SK-N-SH (cell line): ENCODE results near the gene ASXL2. TPM values are rescaled to one million over a fixed set of nuclear protein-coding genes. Genes with fewer than 3 reads are reported as not detected.
A peak's percentile ranks its signal among the peaks of the same experiment; 100 is the strongest.

Source experiments
- CTCF ChIA-PET: fragments of 300-600, 350-600 bp; formaldehyde crosslinking; extraction: SDS; loops from one replicate; lab custom pipeline; 2021; lab: Yijun Ruan, JAX
- POLR2A ChIA-PET: fragments of 350-600 bp; sonication (Branson Sonifier 250); formaldehyde crosslinking; extraction: SDS; loops from one replicate; lab custom pipeline; 2020; ENCODE audit warnings: antibody characterized with exemption, inconsistent platforms; lab: Yijun Ruan, JAX
- DNase-seq: peaks from one replicate; pipeline ENCODE4 v3.0.0; 2012
- H2AFZ ChIP-seq: fragments of 200-600 bp; sonication (generic); 2 replicates; pipeline ENCODE4 v1.8.1; 2016; ENCODE audit warnings: antibody characterized with exemption, mild to moderate bottlenecking, low read depth
- H3F3A ChIP-seq: fragments of 200-600 bp; sonication (generic); replicated peaks from 2 replicates; pipeline ENCODE3; 2016; ENCODE audit warnings: antibody characterized with exemption, mild to moderate bottlenecking; ENCODE audit not compliant: insufficient read depth
- H3K27ac ChIP-seq, 2 experiments: fragments of 200-500 bp in 1 of 2; fragments of 200-600 bp in 1 of 2; sonication (Bioruptor generic) in 1 of 2; sonication (generic), shearing (Covaris generic) in 1 of 2; 2 replicates each; pipeline versions ENCODE4 v1.5.1 to v1.6.1; 2014 to 2016; ENCODE audit warnings: low read depth in 2 of 2, inconsistent platforms in 1 of 2, low read length in 1 of 2, mild to moderate bottlenecking in 1 of 2, mixed read lengths in 1 of 2
- H3K27me3 ChIP-seq: fragments of 200-600 bp; sonication (generic), shearing (Covaris generic); 2 replicates; pipeline ENCODE4 v1.6.1; 2016; ENCODE audit warnings: mixed run types; ENCODE audit not compliant: insufficient read depth
- H3K36me3 ChIP-seq, 2 experiments: fragments of 200-500 bp in 1 of 2; fragments of 200-600 bp in 1 of 2; sonication (Bioruptor generic) in 1 of 2; sonication (generic) in 1 of 2; replicated peaks in 1 of 2; 2 replicates each; pipeline versions ENCODE3 to v1.5.1; 2014 to 2016; ENCODE audit warnings: low read length in 1 of 2, mild to moderate bottlenecking in 1 of 2; ENCODE audit not compliant: insufficient read depth in 2 of 2, control insufficient read depth in 1 of 2
- H3K4me1 ChIP-seq, 2 experiments: fragments of 200-500 bp in 1 of 2; fragments of 200-600 bp in 1 of 2; sonication (Bioruptor generic) in 1 of 2; sonication (generic), shearing (Covaris generic) in 1 of 2; 2 replicates each; pipeline versions ENCODE4 v1.5.1 to v1.6.1; 2014 to 2016; ENCODE audit warnings: low read depth in 1 of 2, low read length in 1 of 2, mixed run types in 1 of 2; ENCODE audit not compliant: insufficient read depth in 2 of 2, control insufficient read depth in 1 of 2
- H3K4me2 ChIP-seq: fragments of 200-600 bp; sonication (generic), shearing (Covaris generic); 2 replicates; pipeline ENCODE4 v1.6.1; 2017; ENCODE audit warnings: mixed run types
- H3K4me3 ChIP-seq, 2 experiments: fragments of 200-500 bp in 1 of 2; fragments of 200-600 bp in 1 of 2; sonication (Bioruptor generic) in 1 of 2; sonication (generic), shearing (Covaris generic) in 1 of 2; 2 replicates each; pipeline versions ENCODE4 v1.5.1 to v1.8.1; 2014 to 2016; ENCODE audit warnings: low read depth in 2 of 2, inconsistent platforms in 1 of 2, low read length in 1 of 2, mild to moderate bottlenecking in 1 of 2, mixed read lengths in 1 of 2, moderate library complexity in 1 of 2
- H3K79me2 ChIP-seq: fragments of 200-600 bp; sonication (generic); 2 replicates; pipeline ENCODE4 v1.8.1; 2017; ENCODE audit warnings: mild to moderate bottlenecking; ENCODE audit not compliant: insufficient read depth
- H3K9ac ChIP-seq: fragments of 200-600 bp; sonication (generic); 2 replicates; pipeline ENCODE4 v1.6.1; 2017; ENCODE audit warnings: mixed run types
- H3K9me2 ChIP-seq: fragments of 200-600 bp; sonication (generic); 2 replicates; pipeline ENCODE4 v1.6.1; 2017; ENCODE audit warnings: mixed run types
- H3K9me3 ChIP-seq: fragments of 200-600 bp; sonication (generic); 2 replicates; pipeline ENCODE4 v1.6.1; 2017; ENCODE audit warnings: mixed run types, mild to moderate bottlenecking, moderate library complexity
- H4K20me1 ChIP-seq: fragments of 200-600 bp; sonication (generic); 2 replicates; pipeline ENCODE4 v1.6.1; 2017; ENCODE audit warnings: mild to moderate bottlenecking, mixed run types; ENCODE audit not compliant: insufficient read depth
- CHD2 ChIP-seq: fragments of 150-350 bp; IDR thresholded peaks from 2 replicates; pipeline ENCODE4 v1.6.1; 2018; ENCODE audit warnings: low read length; ENCODE audit not compliant: partially characterized antibody
- EZH2phosphoT487 ChIP-seq: fragments of 200-600 bp; sonication (generic); IDR thresholded peaks from 2 replicates; pipeline ENCODE4 v1.6.1; 2017; ENCODE audit warnings: low read depth, mixed run types, mild to moderate bottlenecking, antibody characterized with exemption, moderate library complexity, borderline replicate concordance
- FOXJ3 ChIP-seq: sonication (generic); formaldehyde crosslinking; IDR thresholded peaks from 2 replicates; pipeline ENCODE4 v1.5.1; 2020; ENCODE audit warnings: mild to moderate bottlenecking, missing genetic modification reagents
- FOXM1 ChIP-seq: IDR thresholded peaks from 2 replicates; pipeline ENCODE4 v1.4.0; 2012; ENCODE audit warnings: low read depth, mild to moderate bottlenecking
- GABPA ChIP-seq: IDR thresholded peaks from 2 replicates; pipeline ENCODE4 v1.4.0; 2012; ENCODE audit warnings: low read depth, mild to moderate bottlenecking
- GATA2 ChIP-seq: sonication (generic); formaldehyde crosslinking; IDR thresholded peaks from 2 replicates; pipeline ENCODE4 v1.5.0; 2020; ENCODE audit warnings: mild to moderate bottlenecking, missing genetic modification reagents
- IRF3 ChIP-seq: fragments of 150-350 bp; IDR thresholded peaks from 2 replicates; pipeline ENCODE4 v1.6.1; 2016; ENCODE audit warnings: mild to moderate bottlenecking, low read depth, low read length
- MXI1 ChIP-seq: IDR thresholded peaks from 2 replicates; pipeline ENCODE4 v1.6.1; 2012; ENCODE audit warnings: mild to moderate bottlenecking, low read depth, low read length, improper control_type of control experiment
- NFIC ChIP-seq: IDR thresholded peaks from 2 replicates; pipeline ENCODE4 v1.4.0; 2012; ENCODE audit warnings: borderline replicate concordance
- RAD21 ChIP-seq: IDR thresholded peaks from 2 replicates; pipeline ENCODE4 v1.6.1; 2012; ENCODE audit warnings: mild to moderate bottlenecking, low read length
- RCOR1 ChIP-seq: fragments of 150-350 bp; IDR thresholded peaks from 2 replicates; pipeline ENCODE4 v1.6.1; 2017; ENCODE audit warnings: antibody characterized with exemption, low read length
- RXRA ChIP-seq: IDR thresholded peaks from 2 replicates; pipeline ENCODE4 v1.4.0; 2012; ENCODE audit warnings: low read depth, mild to moderate bottlenecking, borderline replicate concordance
- TAF1 ChIP-seq: IDR thresholded peaks from 2 replicates; pipeline ENCODE4 v1.6.1; 2012; ENCODE audit warnings: low read depth, mild to moderate bottlenecking, low read length, moderate library complexity, borderline replicate concordance
- TCF12 ChIP-seq: IDR thresholded peaks from 2 replicates; pipeline ENCODE4 v1.4.0; 2012
- YY1 ChIP-seq: IDR thresholded peaks from 2 replicates; pipeline ENCODE4 v1.4.0; 2012; ENCODE audit warnings: low read depth, mild to moderate bottlenecking
- WGBS: methylation state at CpG from one replicate; pipeline ENCODE4 v1.1.6; 2017; ENCODE audit warnings: low lambda C conversion rate; 5-methylcytosine and 5-hydroxymethylcytosine counted together
- polyA plus RNA-seq, 3 experiments: library from polyadenylated mRNA; depleted of rRNA; stranded (reverse); fragments of >200 nt; gene quantifications; 2 replicates each; pipeline ENCODE4 v1.2.3, GENCODE V29; 2012
- TF ChIP-seq, protein P1 (sequence below): IDR thresholded peaks from 2 replicates; pipeline ENCODE4 v1.4.0; 2012; ENCODE audit warnings: low read depth
- TF ChIP-seq, protein P2 (sequence below): fragments of 150-350 bp; IDR thresholded peaks from 2 replicates; pipeline ENCODE4 v1.6.1; 2017; ENCODE audit warnings: antibody characterized with exemption, low read length, low read depth, borderline replicate concordance
- TF ChIP-seq, protein P3 (sequence below): IDR thresholded peaks from 2 replicates; pipeline ENCODE4; 2012
- TF ChIP-seq, protein P4 (sequence below): fragments of 200-600 bp; sonication (generic); IDR thresholded peaks from 2 replicates; pipeline ENCODE4 v1.6.1; 2017; ENCODE audit warnings: antibody characterized with exemption, mild to moderate bottlenecking, moderate library complexity

The ASXL2 gene
- polyA plus RNA-seq, 1 of the 3 experiments (the other 2 are of a cell fraction) = 4.8 TPM

- WGBS = 94% methylated on average over 2 of the region's 2 CpGs
- CTCF ChIA-PET = interaction anchor here (0.6 to 9.5 kb wide), 8 partner anchors 12 to 549 kb away, joined by 3 to 90 read pairs (median 3); no protein-coding TSS in a partner anchor
- H3K79me2 ChIP-seq = peaks cover 57% of the 10 kb centered on the region
- peaks cover 5 to 26% of the 10 kb centered on the region in 2 experiments for H3K36me3 ChIP-seq
- no peaks in the 10 kb centered on the region for H3K27me3 ChIP-seq
- H3K9me2 ChIP-seq = no peaks in the 10 kb centered on the region
- H3K9ac ChIP-seq = no peak overlapping the region
- H3K4me1 ChIP-seq = peaks cover 0 to 2% of the 10 kb centered on the region in 2 experiments; a peak in 1 of 4 replicates
- H4K20me1 ChIP-seq = no peaks in the 10 kb centered on the region
- POLR2A ChIA-PET = no interaction called here
- no peak for DNase-seq
- H3K27ac ChIP-seq = peak overlapping the region in 1 of 2 experiments; percentile 13; a peak in 2 of 4 replicates
- no peak overlapping the region for H3K4me2 ChIP-seq
- H3K4me3 ChIP-seq = no peak overlapping the region
- no peak overlapping the region for H2AFZ ChIP-seq
- H3F3A ChIP-seq = peaks cover 9% of the 10 kb centered on the region
- H3K9me3 ChIP-seq = peaks cover 7% of the 10 kb centered on the region; the same call in 1 of the 2 replicates
- TF ChIP-seq, protein P1, sequence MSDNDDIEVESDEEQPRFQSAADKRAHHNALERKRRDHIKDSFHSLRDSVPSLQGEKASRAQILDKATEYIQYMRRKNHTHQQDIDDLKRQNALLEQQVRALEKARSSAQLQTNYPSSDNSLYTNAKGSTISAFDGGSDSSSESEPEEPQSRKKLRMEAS = no peak
- TF ChIP-seq TCF12 (no peak), FOXM1 (no peak), RXRA (no peak), NFIC (no peak), GABPA (no peak), MXI1 (no peak), FOXJ3 (CRISPR knock-in tag) (no peak), GATA2 (CRISPR knock-in tag) (no peak), EZH2phosphoT487 (no peak), TAF1 (no peak), IRF3 (no peak), YY1 (no peak), RAD21 (no peak)
- TF ChIP-seq, protein P2, sequence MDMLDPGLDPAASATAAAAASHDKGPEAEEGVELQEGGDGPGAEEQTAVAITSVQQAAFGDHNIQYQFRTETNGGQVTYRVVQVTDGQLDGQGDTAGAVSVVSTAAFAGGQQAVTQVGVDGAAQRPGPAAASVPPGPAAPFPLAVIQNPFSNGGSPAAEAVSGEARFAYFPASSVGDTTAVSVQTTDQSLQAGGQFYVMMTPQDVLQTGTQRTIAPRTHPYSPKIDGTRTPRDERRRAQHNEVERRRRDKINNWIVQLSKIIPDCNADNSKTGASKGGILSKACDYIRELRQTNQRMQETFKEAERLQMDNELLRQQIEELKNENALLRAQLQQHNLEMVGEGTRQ = no peak
- TF ChIP-seq, all 33 proteins: peak for 0
Measured at GRCh38 chr2:25835906-25836305, 42.4 kb downstream of the ASXL2 start.

DNA sequence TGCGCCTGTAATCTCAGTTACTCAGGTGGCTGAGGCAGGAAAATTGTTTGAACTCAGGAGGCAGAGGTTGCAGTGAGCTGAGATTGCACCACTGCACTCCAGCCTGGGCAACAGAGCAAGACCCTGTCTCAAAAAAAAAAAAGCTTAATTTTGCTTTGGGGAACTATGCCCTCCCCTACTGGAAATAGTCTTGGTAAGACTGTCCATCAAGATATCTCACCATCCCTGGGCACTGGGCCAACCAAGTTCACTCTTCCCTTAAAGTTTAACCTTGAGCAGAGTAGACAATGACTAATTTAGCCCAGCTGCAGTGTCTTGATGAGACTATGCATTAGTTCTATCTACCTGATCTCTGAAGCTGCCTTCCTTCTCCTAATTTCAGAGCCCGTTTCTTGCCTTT is 44.7 kb downstream of the ASXL2 start:
- H3K36me3 ChIP-seq = peaks cover 5 to 20% of the 10 kb centered on the region in 2 experiments
- H3F3A ChIP-seq = peaks cover 4% of the 10 kb centered on the region
- CTCF ChIA-PET = interaction anchor here (1.4 kb wide), 1 partner anchor 19 kb away, joined by 6 read pairs; no protein-coding TSS in a partner anchor
- H3K9me2 ChIP-seq = no peaks in the 10 kb centered on the region
- peaks cover 0 to 4% of the 10 kb centered on the region in 2 experiments; a peak in 1 of 4 replicates for H3K4me1 ChIP-seq
- peaks cover 7% of the 10 kb centered on the region; the same call in 1 of the 2 replicates for H3K9me3 ChIP-seq
- no peak overlapping the region for H3K4me3 ChIP-seq
- DNase-seq = no peak
- no peak overlapping the region for H3K4me2 ChIP-seq
- POLR2A ChIA-PET = no interaction called here
- no peaks in the 10 kb centered on the region for H3K27me3 ChIP-seq
- H3K79me2 ChIP-seq = peaks cover 53% of the 10 kb centered on the region
- WGBS = 95% methylated on average over 2 of the region's 2 CpGs
- H2AFZ ChIP-seq = no peak overlapping the region
- no peak overlapping the region for H3K27ac ChIP-seq
- TF ChIP-seq RCOR1 (no peak), IRF3 (no peak), NFIC (no peak), CHD2 (no peak)
- TF ChIP-seq, protein P3, sequence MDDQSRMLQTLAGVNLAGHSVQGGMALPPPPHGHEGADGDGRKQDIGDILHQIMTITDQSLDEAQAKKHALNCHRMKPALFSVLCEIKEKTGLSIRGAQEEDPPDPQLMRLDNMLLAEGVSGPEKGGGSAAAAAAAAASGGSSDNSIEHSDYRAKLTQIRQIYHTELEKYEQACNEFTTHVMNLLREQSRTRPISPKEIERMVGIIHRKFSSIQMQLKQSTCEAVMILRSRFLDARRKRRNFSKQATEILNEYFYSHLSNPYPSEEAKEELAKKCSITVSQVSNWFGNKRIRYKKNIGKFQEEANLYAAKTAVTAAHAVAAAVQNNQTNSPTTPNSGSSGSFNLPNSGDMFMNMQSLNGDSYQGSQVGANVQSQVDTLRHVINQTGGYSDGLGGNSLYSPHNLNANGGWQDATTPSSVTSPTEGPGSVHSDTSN = peak; percentile 17; the same call in 1 of the 2 replicates
- TF ChIP-seq, protein P4, sequence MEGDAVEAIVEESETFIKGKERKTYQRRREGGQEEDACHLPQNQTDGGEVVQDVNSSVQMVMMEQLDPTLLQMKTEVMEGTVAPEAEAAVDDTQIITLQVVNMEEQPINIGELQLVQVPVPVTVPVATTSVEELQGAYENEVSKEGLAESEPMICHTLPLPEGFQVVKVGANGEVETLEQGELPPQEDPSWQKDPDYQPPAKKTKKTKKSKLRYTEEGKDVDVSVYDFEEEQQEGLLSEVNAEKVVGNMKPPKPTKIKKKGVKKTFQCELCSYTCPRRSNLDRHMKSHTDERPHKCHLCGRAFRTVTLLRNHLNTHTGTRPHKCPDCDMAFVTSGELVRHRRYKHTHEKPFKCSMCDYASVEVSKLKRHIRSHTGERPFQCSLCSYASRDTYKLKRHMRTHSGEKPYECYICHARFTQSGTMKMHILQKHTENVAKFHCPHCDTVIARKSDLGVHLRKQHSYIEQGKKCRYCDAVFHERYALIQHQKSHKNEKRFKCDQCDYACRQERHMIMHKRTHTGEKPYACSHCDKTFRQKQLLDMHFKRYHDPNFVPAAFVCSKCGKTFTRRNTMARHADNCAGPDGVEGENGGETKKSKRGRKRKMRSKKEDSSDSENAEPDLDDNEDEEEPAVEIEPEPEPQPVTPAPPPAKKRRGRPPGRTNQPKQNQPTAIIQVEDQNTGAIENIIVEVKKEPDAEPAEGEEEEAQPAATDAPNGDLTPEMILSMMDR = no peak
- TF ChIP-seq, protein P1 = no peak
- no peak overlapping the region for H3K9ac ChIP-seq
- no peaks in the 10 kb centered on the region for H4K20me1 ChIP-seq
